A673 (cell line): ENCODE measurements around the gene M1AP. TPM values are rescaled to one million over a fixed set of nuclear protein-coding genes. Genes with fewer than 3 reads are reported as not detected.
A peak's percentile ranks its signal among the peaks of the same experiment; 100 is the strongest.

Experiments
- BruUV-seq: library from RNA; stranded (reverse); fragments of 400-500 nt; replicated peaks from 2 replicates; lab custom pipeline; 2021; lab: Mats Ljungman, UMichigan
- CTCF ChIA-PET: fragments of 300-600 bp; sonication (Branson Sonifier 250); formaldehyde crosslinking; loops from one replicate; lab custom pipeline; 2022; ENCODE audit warnings: antibody characterized with exemption; lab: Charles Lee
- POLR2A ChIA-PET: fragments of 300-600 bp; sonication (Branson Sonifier 250); formaldehyde crosslinking; loops from one replicate; lab custom pipeline; 2022; ENCODE audit warnings: antibody characterized with exemption; ENCODE audit not compliant: low non-redundant PET; lab: Charles Lee
- DNase-seq: peaks from one replicate; pipeline ENCODE4 v3.0.0-alpha.2; 2015; ENCODE audit warnings: low spot score
- H3K27ac ChIP-seq: fragments of 200-600 bp; sonication (generic); 2 replicates; pipeline ENCODE4 v1.5.1; 2016; ENCODE audit warnings: mixed run types, low read depth, mild to moderate bottlenecking, mixed read lengths, antibody characterized with exemption, low read length; ENCODE audit not compliant: poor library complexity, severe bottlenecking
- H3K27me3 ChIP-seq: fragments of 200-600 bp; sonication (generic); replicated peaks from 2 replicates; pipeline ENCODE4 v1.6.1; 2017; ENCODE audit warnings: mixed run types, low read depth, mild to moderate bottlenecking, mixed read lengths, antibody characterized with exemption, low read length; ENCODE audit not compliant: insufficient read depth, poor library complexity
- H3K36me3 ChIP-seq: fragments of 200-600 bp; sonication (generic); 2 replicates; pipeline ENCODE4 v1.6.1; 2016; ENCODE audit warnings: mixed run types, mild to moderate bottlenecking, mixed read lengths, antibody characterized with exemption, low read length; ENCODE audit not compliant: insufficient read depth, poor library complexity, severe bottlenecking
- H3K4me1 ChIP-seq: fragments of 200-600 bp; sonication (generic); 2 replicates; pipeline ENCODE4 v1.6.1; 2017; ENCODE audit warnings: mixed run types, mild to moderate bottlenecking, mixed read lengths, antibody characterized with exemption, low read length; ENCODE audit not compliant: insufficient read depth, poor library complexity, severe bottlenecking
- H3K4me3 ChIP-seq: fragments of 200-600 bp; sonication (generic); 2 replicates; pipeline ENCODE4 v1.5.1; 2016; ENCODE audit warnings: low read depth, mixed run types, mild to moderate bottlenecking, mixed read lengths, low read length; ENCODE audit not compliant: poor library complexity, severe bottlenecking
- H3K9me3 ChIP-seq: fragments of 200-600 bp; sonication (generic); 2 replicates; pipeline ENCODE4 v1.6.1; 2016; ENCODE audit warnings: mixed run types, low read depth, mild to moderate bottlenecking, mixed read lengths, antibody characterized with exemption, low read length; ENCODE audit not compliant: poor library complexity, severe bottlenecking
- EZH2 ChIP-seq: fragments of 200-600 bp; sonication (generic); IDR thresholded peaks from 2 replicates; pipeline ENCODE4 v1.6.1; 2017; ENCODE audit warnings: borderline replicate concordance, low read depth, mild to moderate bottlenecking, mixed read lengths, antibody characterized with exemption, low read length; ENCODE audit not compliant: poor library complexity, severe bottlenecking
- intact Hi-C: fragments of 100-400 bp; cut with micrococcal nuclease; formaldehyde crosslinking; loops from one replicate; pipeline ENCODE4 v1.10.0; 2022; ENCODE audit not compliant: unreplicated experiment
- total RNA-seq: library from RNA; stranded (reverse); gene quantifications from 2 replicates; pipeline ENCODE4 v1.2.3, GENCODE V29; 2021
- TF ChIP-seq, protein P1 (sequence below): fragments of 300-800, 200-600 bp; sonication (generic); conservative IDR thresholded peaks from 2 replicates; pipeline ENCODE4 v1.5.1; 2017; ENCODE audit warnings: low read depth, mild to moderate bottlenecking, antibody characterized with exemption, low read length, moderate library complexity, mixed read lengths

M1AP gene
- total RNA-seq, 1 experiment from 2014 or later: not detected

DNA sequence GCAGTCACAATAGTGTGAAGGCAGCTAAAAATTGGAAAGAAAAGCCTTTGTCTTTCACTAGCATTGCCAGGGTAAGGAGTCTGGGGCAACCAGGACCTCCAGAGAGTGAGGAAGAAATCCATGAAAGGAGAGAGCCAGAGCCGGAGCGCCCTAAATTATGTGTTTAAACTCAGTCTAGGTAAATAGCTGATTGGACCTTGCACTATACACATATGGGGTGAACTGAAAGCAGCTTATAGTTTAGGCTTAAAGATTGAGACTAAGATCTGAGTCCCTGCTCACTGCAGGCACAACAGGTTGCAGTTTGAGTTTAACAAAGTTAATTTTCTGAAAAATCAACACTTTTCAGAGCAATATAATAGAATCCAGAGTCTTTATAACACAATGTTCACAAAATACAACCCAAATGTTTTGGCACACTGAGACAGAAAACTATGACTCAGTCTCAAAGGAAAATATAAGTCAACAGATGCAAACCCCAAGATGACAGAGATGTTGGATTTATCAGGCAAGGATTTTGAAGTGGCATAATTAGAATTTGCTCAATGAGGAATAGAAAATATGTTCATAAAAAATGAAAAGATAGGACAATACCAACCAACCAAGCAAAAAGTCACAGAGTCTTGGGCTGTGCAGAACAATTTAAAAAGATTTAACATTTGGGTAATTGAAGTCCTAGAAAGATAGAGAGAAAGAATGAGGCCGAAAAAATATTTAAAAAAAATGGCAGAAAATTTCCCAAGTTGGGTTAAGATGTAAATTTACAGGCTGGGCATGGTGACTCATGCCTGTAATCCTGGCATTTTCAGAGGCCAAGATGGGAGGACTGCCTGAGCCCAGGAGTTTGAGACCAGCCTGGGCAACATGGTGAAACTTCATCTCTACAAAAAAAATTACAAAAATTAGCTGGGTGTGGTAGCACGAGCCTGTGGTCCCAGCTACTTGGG lies 54.0 kb downstream of the M1AP start:
- intact Hi-C loops: no loop called here
- no TSS peak for BruUV-seq
- H3K9me3 ChIP-seq: no peaks in the 10 kb centered on the region
- TF ChIP-seq EZH2: no peak
- TF ChIP-seq, protein P1, sequence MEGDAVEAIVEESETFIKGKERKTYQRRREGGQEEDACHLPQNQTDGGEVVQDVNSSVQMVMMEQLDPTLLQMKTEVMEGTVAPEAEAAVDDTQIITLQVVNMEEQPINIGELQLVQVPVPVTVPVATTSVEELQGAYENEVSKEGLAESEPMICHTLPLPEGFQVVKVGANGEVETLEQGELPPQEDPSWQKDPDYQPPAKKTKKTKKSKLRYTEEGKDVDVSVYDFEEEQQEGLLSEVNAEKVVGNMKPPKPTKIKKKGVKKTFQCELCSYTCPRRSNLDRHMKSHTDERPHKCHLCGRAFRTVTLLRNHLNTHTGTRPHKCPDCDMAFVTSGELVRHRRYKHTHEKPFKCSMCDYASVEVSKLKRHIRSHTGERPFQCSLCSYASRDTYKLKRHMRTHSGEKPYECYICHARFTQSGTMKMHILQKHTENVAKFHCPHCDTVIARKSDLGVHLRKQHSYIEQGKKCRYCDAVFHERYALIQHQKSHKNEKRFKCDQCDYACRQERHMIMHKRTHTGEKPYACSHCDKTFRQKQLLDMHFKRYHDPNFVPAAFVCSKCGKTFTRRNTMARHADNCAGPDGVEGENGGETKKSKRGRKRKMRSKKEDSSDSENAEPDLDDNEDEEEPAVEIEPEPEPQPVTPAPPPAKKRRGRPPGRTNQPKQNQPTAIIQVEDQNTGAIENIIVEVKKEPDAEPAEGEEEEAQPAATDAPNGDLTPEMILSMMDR: no peak
- CTCF ChIA-PET: no interaction called here
- H3K27ac ChIP-seq: no peak overlapping the region
- POLR2A ChIA-PET: no interaction called here
- no peak overlapping the region for H3K4me3 ChIP-seq
- no peaks in the 10 kb centered on the region for H3K27me3 ChIP-seq
- H3K36me3 ChIP-seq: no peaks in the 10 kb centered on the region
- no peaks in the 10 kb centered on the region for H3K4me1 ChIP-seq
- DNase-seq: no peak

DNA sequence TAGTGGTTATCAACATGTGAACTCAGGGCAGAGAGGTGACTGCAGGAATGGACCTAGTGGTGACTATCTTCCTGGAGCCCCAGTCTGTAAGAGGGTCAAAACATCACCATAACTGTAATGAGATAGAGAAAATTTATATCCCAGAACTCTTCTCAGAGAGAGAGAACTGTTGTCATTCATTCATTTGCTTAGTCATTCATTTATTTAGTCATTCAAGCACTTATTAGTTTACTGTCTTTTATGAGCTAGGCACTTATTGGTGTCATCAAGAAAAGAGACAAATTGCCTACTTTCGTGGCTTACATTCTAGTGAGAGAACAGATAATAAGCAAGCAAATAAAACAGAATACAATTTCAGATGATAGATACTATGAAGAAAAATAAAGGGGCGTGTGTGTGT lies 59.5 kb downstream of the M1AP start:
- BruUV-seq: no TSS peak

DNA sequence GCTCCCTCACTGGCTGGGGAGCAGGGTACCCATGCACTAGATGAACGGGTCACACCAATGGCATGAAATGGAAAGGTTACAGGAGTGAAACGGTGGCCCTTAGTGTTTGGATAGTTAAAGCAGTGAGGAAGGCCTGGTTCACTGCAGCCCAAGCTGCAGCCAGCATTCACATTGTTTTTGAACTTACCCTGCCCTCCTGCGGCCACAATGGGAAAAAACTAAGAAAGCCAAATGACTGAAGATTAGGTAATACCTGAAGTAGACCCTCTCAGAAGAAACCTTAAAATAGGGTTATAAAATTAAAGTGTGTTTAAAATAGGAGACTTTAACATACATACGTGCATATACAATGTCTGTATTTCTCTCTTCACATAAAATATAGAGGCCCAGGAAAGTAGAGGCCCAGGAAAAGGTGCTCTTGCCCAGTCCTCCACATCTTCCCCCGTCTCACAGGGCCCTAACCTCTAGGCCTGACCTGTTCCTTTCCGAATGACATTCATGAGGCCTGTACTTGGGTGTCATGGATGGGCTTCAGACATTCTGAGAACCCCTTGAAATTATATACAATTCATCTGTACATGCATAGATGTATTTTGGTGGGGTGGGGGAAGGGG lies 60.4 kb downstream of the M1AP start:
- Histone ChIP-seq H3K9me3 (no peaks in the 10 kb centered on the region), H3K27me3 (no peaks in the 10 kb centered on the region), H3K4me3 (no peak overlapping the region), H3K27ac (no peak overlapping the region), H3K36me3 (no peaks in the 10 kb centered on the region), H3K4me1 (peaks cover 14% of the 10 kb centered on the region)
- TF ChIP-seq, protein P1: peak; percentile 76
- TF ChIP-seq EZH2: no peak
- ChIA-PET CTCF (interaction anchor here (0.5 to 1.2 kb wide), 2 partner anchors 44 to 561 kb away, joined by 3 to 4 read pairs; no protein-coding TSS in a partner anchor), POLR2A (no interaction called here)
- no TSS peak for BruUV-seq
- intact Hi-C loops: loop anchor here (1.0 to 2.0 kb wide), 2 partner anchors 104 to 337 kb away; partner anchors contain the start of gene TTC31
- peak; percentile 79 for DNase-seq

More for the DNA sequence above, 59.5 kb downstream of the M1AP start:
- no peaks in the 10 kb centered on the region for H3K27me3 ChIP-seq
- no peaks in the 10 kb centered on the region for H3K36me3 ChIP-seq
- H3K27ac ChIP-seq: no peak overlapping the region
- CTCF ChIA-PET: interaction anchor here (0.8 to 1.6 kb wide), 3 partner anchors 9 to 683 kb away, joined by 3 to 13 read pairs (median 4); no protein-coding TSS in a partner anchor
- DNase-seq: no peak
- peaks cover 8% of the 10 kb centered on the region for H3K4me1 ChIP-seq
- TF ChIP-seq EZH2: no peak
- TF ChIP-seq, protein P1: no peak
- POLR2A ChIA-PET: no interaction called here
- H3K9me3 ChIP-seq: no peaks in the 10 kb centered on the region
- intact Hi-C loops: no loop called here
- H3K4me3 ChIP-seq: no peak overlapping the region
